HG03575 (cell line): Measurements from ENCODE around the gene PPP1R26.
"Not testable (repeated sequence)": the region's sequence is repeated elsewhere in the genome, so short reads cannot be mapped to it uniquely, and the experiment has no call there.

ENCODE experiments used
- ATAC-seq: cut with Tn5 transposase; IDR thresholded peaks from one replicate; pipeline ENCODE4 v1.9.1; 2021; ENCODE audit not compliant: unreplicated experiment, insufficient number of reproducible peaks, low FRiP score; ENCODE audit errors: extremely low read depth

Gene PPP1R26

GRCh38 chr9:135479469-135480052 is at the start of gene PPP1R26:
Gene PPP1R26 (plus strand): TSS chr9:135479782. CDS start chr9:135484511, 4,729 bp downstream.
- ATAC-seq, result no peak

- ATAC-seq, result no peak
These were observed 42.3 kb upstream of the PPP1R26 start for GRCh38 chr9:135437259-135437658.

- ATAC-seq, result not testable (repeated sequence)
These were observed 41.9 kb upstream of the PPP1R26 start for GRCh38 chr9:135437696-135438095.

GRCh38 chr9:135438581-135439232 is 40.9 kb upstream of the PPP1R26 start:
- ATAC-seq, result not testable (repeated sequence)

- ATAC-seq, result not testable (repeated sequence)
These were observed 40.1 kb upstream of the PPP1R26 start for GRCh38 chr9:135439514-135439913.

GRCh38 chr9:135439916-135440315 is 39.7 kb upstream of the PPP1R26 start:
- ATAC-seq, result no peak

GRCh38 chr9:135440620-135441019 is 39.0 kb upstream of the PPP1R26 start:
- no peak for ATAC-seq

GRCh38 chr9:135441105-135442071 is 38.2 kb upstream of the PPP1R26 start:
- ATAC-seq, result not testable (repeated sequence)

- no peak for ATAC-seq
These were observed 37.5 kb upstream of the PPP1R26 start for GRCh38 chr9:135442075-135442474.

- no peak for ATAC-seq
These were observed 35.7 kb upstream of the PPP1R26 start for GRCh38 chr9:135443797-135444425.

- ATAC-seq, result no peak
These were observed 32.5 kb upstream of the PPP1R26 start for GRCh38 chr9:135447126-135447525.

GRCh38 chr9:135448663-135449100 is 30.9 kb upstream of the PPP1R26 start:
- no peak for ATAC-seq

- ATAC-seq, result not testable (repeated sequence)
These were observed 30.1 kb upstream of the PPP1R26 start for GRCh38 chr9:135449532-135449931.

GRCh38 chr9:135450956-135451355 is 28.6 kb upstream of the PPP1R26 start:
- ATAC-seq, result no peak

GRCh38 chr9:135451909-135452308 is 27.7 kb upstream of the PPP1R26 start:
- not testable (repeated sequence) for ATAC-seq

GRCh38 chr9:135454737-135455136 is 24.8 kb upstream of the PPP1R26 start:
- ATAC-seq, result no peak

GRCh38 chr9:135455401-135456030 is 24.1 kb upstream of the PPP1R26 start:
- no peak for ATAC-seq

GRCh38 chr9:135456436-135457104 is 23.0 kb upstream of the PPP1R26 start:
- ATAC-seq, result no peak
